Measurements from ENCODE around the gene CENPB.

- TF ChIP-seq, protein P1, sequence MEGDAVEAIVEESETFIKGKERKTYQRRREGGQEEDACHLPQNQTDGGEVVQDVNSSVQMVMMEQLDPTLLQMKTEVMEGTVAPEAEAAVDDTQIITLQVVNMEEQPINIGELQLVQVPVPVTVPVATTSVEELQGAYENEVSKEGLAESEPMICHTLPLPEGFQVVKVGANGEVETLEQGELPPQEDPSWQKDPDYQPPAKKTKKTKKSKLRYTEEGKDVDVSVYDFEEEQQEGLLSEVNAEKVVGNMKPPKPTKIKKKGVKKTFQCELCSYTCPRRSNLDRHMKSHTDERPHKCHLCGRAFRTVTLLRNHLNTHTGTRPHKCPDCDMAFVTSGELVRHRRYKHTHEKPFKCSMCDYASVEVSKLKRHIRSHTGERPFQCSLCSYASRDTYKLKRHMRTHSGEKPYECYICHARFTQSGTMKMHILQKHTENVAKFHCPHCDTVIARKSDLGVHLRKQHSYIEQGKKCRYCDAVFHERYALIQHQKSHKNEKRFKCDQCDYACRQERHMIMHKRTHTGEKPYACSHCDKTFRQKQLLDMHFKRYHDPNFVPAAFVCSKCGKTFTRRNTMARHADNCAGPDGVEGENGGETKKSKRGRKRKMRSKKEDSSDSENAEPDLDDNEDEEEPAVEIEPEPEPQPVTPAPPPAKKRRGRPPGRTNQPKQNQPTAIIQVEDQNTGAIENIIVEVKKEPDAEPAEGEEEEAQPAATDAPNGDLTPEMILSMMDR (conservative IDR thresholded peaks at IDR 0.05; ENCODE audit: low read length) = peak; percentile 86
- no peak for TF ChIP-seq EZH2phosphoT487 (IDR thresholded peaks at IDR 0.05; ENCODE audit: borderline replicate concordance, low read depth, low read length)
Observed at GRCh38 chr20:3753098-3753497, 33.4 kb downstream of the CENPB start.
